ENCODE data around the gene TENM4.
"Not testable (repeated sequence)": the region's sequence is repeated elsewhere in the genome, so short reads cannot be mapped to it uniquely, and the experiment has no call there.

Gene TENM4

DNA sequence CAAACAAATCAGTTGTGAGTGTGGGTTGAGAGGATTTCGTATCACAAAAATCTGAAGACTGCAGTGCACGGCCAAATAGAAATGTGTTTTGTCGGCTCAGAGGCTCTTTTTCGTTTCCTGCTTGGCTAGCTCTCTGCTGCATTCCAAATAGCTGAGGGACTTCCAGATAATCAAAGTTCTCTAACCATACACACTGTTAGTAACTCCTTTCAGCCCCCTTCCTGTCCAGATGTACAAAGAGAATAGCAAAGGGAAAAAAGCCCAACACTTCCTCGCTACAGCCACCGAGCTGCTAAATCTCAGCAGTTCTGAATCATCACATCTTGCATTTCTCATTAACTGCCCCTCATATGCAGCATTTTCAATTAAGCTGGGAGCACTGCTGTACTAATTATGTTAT, 203.1 kb downstream of the TENM4 start:
- no peak for DNase-seq

DNA sequence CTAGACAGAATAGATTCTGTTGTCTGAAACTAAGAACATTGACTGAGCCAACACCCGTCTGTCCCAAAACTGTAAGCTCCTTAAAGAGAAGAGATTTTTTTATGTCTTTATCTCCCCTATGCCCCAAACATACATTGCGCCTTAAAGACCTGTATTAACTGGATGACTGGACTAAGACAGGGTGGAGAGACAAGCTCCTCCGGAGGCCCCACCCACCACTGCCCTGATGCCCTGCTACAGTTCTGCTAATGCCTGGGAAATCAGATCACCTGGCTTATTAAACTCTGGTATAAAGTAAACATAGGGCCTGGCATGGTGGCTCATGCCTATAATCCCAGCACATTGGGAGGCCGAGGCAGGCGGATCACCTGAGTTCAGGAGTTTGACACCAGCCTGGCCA, 203.7 kb downstream of the TENM4 start:
- no peak for DNase-seq

DNA sequence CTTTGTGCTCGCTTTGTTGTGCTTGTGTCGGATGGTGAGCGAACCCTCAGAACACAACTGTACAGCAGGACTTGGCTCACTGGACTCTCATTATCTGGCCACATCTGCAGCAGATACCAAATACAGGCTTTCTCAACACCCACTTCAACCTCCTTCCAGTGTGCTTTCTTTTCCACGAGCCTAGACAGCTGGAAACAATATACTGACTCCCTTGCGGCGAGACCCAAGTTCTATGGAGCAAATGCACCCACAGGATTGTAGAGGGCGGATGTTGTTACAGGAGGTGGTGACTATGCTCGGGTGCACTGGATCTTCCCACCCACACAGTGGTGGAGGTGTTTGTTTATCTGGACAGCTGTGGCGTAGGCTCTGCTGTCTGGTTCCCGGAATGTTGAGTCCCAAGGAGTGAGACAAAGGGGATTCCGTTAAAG, 204.3 kb downstream of the TENM4 start:
- no peak for DNase-seq

DNA sequence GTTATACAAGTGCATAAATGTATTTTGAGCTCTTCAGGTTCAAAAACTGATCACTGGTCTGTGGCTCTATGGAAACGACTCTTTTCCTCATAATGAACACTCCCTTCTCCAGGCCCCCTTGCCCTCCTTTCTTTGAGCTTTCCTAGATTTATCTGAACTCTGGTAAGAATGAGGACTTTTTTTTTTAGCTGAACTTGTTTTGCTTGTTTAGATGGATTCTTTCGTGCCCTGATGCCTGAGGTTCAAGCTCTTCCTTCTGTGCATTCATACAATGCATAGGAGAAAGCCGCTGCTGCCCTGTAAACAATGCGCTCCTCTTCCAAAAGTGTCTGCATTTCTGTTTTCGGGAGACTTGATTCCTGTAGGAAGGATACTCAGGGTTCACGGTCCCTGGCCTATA, 205.1 kb downstream of the TENM4 start:
- DNase-seq = no peak

DNA sequence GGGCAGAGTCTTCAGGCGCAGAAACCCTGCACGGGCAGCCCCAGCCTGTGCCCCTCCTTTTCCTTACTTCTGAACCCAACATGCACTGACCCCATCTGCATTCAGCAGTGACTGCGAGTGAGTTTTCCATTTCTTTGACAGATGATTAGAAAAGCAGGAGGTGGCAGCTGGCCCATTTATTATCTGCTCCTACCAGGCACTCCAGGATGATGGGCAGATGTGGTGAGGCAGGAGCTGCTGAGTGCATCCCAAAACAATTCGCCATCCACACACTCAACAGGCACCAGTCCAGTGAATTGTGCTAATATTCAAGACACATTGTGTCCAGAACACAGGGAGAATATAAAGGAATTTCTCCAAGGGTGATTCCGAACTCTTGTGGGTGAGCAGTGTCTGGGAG, 208.5 kb downstream of the TENM4 start:
- DNase-seq = no peak

DNA sequence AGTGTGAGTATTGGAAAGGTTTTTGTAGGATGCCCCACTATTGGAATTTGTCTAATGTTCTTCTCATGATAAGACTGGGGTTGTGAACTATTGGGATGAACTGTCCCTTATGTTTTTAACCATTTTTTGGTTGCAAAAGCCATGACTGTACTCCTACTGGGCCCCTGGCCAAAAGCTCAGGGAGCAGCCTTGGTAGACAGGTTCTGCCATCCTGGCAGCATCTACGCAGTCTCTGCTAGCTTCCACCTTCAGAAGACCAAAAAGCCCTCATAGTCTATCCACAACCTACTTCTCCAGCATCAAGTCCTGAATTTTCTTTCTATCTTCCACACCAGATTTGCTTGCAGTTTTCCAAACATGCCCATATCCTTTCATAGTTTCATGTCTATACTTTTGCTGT, 211.8 kb downstream of the TENM4 start:
- DNase-seq = no peak

DNA sequence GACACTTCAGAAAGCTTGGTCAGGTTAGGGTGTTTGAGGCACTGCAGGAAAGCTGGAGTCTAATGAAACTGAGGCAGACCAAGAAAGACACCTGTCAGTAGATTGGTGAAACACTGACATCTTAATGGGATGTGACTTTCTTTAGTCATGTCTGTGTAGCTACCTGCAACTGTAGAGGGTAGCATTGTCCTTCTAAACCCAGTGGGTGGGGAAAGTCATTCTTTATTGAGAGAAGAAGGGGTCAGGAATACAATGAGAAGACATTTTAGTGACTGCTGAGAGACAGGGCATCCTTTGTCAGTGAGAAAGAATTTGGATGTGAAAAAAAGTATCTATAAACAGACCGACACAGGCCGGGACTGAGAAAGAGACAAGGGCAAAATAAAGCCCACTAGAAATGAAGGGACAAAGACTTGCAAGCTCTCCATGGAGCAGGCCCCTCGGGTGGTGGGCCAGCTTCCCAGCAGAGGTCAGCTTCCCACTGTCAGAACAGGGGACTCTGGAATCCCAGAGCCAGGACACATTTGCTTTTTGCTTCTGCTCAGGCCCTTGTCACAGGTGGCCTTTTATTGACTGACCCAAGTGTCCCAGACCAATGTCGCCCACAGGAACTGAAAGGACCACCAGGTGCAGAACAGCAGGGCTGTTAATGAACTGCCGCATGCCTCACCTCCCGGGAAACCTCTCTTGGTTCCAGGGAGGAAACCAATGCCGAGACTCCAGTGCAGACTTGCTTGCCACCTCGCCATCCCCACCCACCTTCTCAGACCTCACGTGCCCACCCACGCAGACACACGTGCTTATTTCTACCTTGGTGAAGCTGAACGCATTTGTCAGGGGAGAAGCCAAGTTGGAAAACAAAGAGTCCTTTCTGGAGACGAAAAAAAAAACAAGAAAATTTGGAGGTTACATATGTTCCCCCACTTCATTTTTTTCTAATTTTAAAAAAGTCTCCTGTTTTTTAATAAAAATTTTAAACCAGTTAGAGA, 212.8 kb downstream of the TENM4 start:
- no peak for DNase-seq

DNA sequence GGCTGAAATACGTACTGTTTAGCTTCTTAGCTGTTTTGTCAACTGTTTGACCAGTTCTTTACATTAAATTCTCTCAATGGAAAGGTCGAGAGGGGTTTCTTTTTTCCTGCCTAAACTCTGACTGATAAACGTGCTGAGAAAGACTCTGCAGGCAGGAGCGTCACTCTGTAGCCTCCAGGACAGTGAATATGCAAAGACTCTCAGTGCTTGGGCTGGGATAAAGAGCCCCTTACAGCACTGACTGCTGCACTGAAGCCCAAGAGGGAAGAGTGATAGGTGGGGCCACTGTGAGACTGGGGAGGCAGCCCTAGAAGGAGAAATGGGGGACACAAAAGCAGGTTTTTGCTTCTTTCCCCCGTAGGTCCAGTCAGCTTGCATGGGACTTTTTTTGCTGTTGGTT, 213.5 kb downstream of the TENM4 start:
- no peak for DNase-seq

DNA sequence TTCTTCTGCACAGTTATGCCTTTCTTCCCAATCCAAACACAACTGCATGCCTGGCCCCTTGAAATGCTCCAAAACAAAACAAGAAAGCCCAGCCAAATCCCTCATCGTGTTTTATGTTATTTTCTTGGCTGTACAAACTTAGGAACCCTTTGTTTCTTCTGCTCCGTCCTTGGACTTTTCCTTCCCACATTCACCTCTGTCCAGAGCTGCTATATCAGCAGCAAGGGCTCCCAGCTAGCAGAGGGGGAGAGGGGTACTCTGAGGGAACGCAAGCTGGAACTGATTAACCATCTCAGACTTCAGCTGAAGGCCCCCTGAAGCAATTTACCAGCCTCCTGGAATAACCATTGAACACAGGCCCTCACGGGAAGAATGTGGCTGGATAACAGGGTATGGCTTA, 214.7 kb downstream of the TENM4 start:
- DNase-seq = no peak

DNA sequence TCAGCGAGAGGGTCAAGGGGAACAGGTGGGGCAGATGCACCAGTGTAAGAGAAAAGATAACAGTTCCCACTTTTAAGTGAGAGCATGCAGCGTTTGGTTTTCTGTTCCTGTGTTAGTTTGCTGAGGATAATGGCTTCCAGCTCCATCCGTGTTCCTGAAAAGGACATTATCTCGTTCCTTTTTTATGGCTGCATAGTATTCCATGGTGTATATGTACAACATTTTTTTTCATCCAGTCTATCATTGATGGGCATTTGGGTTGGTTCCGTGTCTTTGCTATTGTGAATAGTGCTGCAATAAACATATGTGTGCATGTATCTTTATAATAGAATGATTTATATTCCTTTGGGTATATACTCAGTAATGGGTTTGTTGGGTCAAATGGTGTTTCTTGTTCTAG, 218.7 kb downstream of the TENM4 start:
- DNase-seq = not testable (repeated sequence)

DNA sequence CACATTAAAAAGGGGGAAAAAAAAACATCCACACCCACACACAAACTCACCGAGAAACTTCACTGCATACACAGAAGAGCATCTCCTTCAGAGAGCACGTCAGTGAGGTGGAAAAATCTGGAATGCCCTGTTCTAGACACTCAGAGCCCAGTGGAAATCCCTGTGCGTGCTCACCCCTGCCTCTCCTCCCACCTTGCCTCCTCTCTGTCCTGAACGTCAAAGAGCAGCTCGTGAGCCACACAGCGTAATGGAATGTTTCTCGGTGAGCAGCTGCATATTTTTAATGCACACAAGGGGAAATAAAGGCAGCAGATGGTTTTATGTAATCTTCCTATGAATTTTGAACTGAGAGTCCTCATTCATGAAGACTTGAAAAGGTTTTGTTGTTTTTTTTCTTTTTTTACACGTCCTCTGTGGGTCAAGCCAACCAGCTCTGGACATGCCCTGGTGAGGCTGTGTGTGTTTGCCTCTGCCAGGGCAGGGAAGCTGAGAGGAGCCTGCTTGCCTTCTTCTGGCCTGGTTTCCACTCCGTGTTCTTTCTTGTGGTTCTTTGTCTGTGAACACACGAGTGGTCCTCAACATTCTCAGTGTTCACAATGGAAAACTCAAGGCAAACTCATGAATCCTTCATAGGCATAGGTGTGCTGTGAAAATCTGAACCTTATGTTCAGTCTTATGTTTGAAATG, 219.2 kb downstream of the TENM4 start:
- no peak for DNase-seq

DNA sequence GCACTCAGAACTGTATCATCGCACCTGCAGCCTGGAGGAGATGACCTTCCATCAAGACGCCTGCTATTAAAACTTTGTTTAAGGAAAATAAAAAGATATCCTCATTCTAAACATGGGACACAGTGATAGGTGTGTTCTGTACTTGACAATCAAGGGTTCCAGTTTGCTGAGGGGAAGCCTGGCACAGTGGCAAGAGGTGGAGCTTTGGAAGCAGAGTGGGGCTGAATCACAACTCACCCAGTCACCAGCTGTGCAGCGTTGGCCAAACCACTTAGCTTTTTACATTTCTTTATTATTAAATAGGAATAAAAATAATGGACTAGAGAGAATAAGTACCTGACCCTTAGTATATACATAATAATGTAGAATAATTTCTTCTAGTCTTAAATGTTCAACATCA, 220.7 kb downstream of the TENM4 start:
- DNase-seq = no peak

DNA sequence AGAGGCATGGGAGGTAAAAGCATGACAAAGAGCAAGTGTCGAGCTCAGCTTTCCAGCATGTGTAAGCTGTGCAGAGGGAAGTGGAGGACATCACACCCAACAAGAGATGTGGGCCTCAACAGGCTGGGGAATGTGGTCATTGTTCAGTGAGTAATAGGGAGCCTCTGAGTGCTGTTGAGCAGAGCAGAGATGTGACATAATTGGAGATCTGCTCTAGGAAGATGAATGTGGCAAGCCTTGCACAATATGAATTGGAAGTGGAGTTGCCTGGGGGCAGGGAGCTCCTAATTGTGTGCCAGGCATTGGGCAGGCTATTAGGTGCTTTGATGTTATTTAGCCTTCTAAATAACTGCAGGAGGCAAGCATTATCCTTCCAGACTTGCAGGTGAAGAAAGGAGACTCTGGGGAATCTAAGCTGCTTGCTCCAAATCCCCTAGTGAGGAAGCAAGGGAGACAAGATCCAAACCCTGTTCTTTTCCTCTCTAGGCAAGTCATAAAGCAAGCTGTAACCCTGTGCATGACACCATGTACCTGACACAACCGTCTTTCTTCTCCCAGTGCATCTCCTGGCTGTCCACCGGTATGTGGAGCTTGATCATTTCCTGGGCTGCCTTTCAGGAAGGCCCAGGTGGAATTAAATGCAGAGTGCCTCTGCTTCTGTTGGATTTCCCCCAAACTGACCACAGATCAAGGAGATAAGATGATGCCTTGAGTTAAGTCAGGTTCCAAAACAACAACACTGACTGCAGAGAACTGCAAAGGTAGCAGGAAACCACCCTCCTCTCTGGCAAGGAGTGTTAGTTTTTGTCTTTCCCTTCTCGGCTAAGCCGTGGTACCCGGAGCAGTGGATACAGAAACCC, 221.4 kb downstream of the TENM4 start:
- DNase-seq = no peak

DNA sequence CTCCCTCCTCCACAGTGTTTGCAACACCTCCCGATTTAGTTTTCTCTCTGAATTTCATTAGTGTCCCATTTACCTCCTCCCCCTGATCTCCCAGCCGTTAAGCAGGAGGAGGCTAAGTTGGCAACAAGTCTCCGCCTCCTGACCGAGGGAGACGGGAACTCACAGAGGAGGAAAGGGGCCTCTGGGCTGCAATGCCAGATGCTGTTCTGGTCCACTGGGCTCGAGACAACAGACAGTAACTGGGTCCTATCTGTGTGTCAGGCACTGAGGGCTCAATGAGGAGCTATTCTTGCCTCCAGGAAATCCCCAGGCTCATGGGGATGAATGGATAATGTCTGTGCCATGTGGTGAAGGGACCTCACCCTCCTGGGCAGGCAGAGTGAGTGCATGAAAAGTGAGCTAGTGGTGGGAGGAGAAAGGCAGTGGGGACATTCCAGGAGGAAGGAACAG, 228.1 kb downstream of the TENM4 start:
- DNase-seq = no peak

DNA sequence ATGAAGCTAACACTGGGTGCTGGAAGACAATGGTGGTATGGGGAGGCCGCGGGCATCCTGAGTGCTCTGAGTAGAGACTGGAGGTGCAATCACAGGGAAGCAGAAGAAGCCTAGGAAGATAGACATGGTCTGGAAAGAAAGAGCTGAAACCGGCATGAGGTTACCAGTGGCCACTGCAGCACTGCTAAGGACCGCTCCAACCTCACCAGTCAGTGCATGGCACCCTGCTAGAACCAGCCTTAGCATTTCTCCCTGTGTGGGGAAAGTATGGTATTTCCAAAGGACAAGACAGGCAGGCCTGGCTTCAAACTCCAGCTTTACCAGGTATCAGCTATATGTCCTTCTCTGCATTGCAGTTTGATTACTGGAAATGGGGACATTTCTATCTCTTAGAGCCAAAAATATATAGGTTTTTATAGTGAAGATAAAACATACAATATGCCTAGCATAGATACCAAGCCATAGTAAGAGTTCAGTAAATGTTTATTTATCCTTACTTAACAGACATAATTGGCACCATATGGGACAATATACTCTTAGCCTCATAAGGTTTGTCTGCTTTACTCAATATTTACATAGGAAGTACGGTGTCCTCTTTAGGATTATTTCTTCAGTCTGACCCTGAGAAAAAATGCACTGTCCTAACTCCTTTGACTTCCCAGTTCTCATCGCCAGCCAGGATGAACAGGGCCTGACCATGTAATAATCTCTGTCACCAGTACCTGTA, 231.1 kb downstream of the TENM4 start:
- DNase-seq = no peak

DNA sequence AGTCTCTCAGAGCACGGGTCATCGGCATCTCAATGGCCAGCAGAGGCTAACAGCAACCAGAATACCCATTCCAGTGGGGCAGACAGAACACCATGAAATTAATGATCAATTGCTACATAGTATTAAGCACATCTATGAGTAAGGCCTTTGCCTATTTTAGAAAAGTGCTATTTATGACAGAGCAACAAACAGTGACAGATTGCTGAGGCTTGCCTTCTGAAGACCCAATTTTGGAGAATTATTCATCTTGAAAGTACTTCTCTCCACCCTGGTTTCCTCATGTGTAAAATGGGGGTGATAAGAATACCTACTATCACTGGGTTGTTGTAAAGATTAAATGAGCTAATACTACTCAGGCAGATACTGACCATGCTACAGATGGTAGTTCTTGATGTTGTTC, 232.7 kb downstream of the TENM4 start:
- DNase-seq = no peak

DNA sequence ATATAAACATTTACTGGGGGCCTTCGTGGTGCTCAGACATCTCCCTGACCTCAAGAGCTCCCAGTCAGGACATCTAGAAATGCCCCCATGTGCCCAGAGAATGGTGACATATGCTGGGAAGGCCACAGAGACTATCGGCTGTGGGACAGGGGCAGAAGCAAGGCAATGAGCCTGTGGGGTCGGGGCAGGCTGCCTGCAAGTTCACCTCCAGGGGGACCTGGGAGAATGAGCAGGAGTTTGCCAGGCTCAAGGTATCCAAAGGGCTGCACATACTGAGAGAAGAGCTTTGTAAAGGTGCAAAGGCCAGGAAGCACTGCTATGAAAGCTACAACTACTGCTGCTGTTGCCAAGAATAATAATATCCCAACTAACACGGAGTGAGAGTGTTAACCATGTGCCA, 233.9 kb downstream of the TENM4 start:
- no peak for DNase-seq

DNA sequence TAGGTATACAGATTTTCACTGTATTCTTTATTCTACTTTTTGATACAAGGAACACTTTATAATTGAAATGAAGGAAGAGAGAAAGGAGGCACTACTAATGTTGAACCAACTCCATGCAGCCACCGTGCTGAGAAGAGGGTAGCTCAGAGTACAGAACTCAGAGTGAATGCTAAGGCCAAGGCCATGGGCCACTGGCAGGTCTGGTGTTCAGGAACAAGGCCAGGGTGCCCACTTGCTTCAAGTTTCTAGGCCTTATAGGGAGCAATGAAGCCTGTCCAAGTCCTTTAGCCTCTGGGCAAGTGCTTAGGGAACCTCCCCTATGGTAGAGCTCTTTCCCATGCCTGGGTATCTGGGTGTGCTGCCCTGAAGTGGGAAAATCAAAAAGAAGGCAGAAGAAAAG, 235.0 kb downstream of the TENM4 start:
- DNase-seq = no peak

DNA sequence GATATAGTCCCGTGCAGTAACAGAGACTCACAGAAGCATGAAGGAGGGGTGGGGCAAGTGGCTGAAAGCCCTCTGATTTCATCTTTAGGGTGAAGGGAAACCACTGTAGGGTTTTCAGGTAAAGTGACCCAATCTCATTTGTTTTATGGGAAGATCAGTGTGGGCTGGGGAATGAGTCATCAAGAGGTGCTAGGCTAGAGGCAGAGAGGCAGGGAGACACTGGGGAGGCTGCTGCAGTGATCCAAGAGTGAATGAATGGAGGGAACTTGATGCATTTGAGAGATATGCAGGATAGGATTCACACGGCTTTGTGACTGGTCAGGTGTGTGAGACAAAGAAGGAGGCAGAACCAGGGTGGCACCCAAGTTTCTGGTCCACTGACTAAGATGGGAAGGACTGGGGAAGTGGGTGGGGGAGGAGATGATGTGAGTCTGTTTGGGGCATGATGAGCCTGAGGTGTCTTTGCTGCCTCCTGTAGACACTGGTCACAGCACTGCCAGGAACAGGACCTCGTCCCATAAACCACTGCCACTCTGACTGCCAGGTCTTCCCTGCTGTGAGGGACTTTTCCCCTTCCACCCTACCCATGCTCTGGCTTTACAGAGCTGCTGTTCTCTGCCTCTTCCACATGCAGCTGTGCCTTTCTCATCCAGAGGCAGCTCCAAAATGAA, 239.0 kb downstream of the TENM4 start:
- no peak for DNase-seq

DNA sequence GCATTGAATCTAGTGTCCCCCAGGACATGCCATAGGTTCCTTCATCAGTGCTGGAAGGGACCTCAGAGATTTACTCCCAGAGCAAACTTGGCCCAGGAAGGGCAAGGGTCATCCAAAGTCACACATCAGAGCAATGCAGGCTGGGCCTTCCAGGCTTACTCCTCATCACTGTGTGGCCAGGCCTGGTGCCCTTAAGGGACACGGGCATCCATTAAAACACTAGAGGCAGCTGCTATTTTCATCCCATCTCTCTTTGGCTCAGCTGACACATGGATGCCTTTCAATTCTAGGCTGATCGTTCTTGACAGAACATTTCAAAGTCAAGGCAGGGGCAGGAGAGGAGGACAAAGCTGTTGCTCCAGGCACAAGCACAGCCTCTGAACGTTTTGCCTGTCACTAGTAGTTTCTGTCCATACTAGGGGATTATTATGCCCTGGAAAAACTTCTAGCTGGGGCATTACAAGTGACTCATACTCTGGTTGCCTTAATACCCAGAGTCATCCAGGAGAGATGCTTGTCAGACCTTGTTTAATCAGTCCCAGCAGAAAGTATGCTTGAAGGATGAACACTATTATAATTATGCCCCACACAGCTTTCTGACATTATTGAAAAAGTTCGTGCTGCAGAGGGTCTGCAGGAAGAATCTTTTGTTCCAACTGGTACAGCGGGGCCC, 240.3 kb downstream of the TENM4 start:
- no peak for DNase-seq

DNA sequence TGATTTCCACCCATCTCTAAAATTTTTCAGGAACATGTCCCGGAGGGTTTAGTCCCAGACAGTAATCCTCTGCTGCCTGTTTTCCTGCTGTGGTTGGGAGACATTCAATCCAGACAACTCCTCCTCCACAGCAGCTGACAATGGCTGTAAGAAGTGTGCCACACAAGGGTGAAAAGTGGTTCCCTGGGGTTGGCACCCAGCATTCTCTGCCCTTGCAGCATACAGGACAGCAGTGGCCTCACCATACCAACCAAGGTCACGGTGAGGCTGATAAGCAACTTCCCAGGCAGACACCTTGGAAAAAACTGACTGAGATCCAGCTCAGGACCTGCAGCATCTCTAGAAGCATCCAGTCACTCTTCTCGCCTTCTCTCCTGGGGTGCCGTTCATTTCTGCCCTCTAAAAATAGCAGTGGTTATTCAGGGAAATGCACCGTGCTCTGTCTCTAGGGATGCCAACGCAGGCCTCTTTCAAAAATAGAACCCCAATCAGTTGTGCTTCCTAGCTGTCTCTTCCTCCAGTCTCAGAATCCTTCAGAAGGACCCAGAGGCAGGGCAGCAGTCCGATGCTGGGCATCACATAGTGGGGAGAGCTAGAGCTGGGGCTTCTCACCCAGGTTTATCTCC, 241.0 kb downstream of the TENM4 start:
- DNase-seq = no peak

Measured in activated CD4-positive, alpha-beta T cell treated with anti-CD3 and anti-CD28 coated beads, Interleukin-2, amount 50 U/mL, for 4 hours (primary cell).